DOHH2 (cell line): ENCODE results near the gene HMCN2.

Source experiments
- H3F3A ChIP-seq: fragments of 200-600 bp; sonication (generic), shearing (Covaris generic); 2 replicates; pipeline ENCODE4 v1.6.0; 2016; ENCODE audit warnings: antibody characterized with exemption, mild to moderate bottlenecking; ENCODE audit not compliant: control insufficient read depth, insufficient read depth
- H3K27ac ChIP-seq: fragments of 200-600 bp; sonication (generic); 2 replicates; pipeline ENCODE4 v1.5.1; 2014; ENCODE audit warnings: low read depth, mild to moderate bottlenecking, low read length, moderate library complexity
- H3K27me3 ChIP-seq: fragments of 200-600 bp; sonication (generic); 2 replicates; pipeline ENCODE4 v1.6.1; 2014; ENCODE audit warnings: mild to moderate bottlenecking, low read length, mixed read lengths; ENCODE audit not compliant: control insufficient read depth
- H3K36me3 ChIP-seq: fragments of 200-600 bp; sonication (generic); 2 replicates; pipeline ENCODE4 v1.6.1; 2014; ENCODE audit warnings: mild to moderate bottlenecking, low read length, moderate library complexity, mixed read lengths; ENCODE audit not compliant: control insufficient read depth
- H3K4me1 ChIP-seq: fragments of 200-600 bp; sonication (generic); 2 replicates; pipeline ENCODE4 v1.6.1; 2014; ENCODE audit warnings: mild to moderate bottlenecking, low read length, mixed read lengths; ENCODE audit not compliant: control insufficient read depth
- H3K4me2 ChIP-seq: fragments of 200-600 bp; sonication (generic); 2 replicates; pipeline ENCODE4 v1.6.0; 2014; ENCODE audit warnings: mild to moderate bottlenecking, low read length, moderate library complexity
- H3K4me3 ChIP-seq: fragments of 200-600 bp; sonication (generic); 2 replicates; pipeline ENCODE4 v1.5.1; 2014; ENCODE audit warnings: mild to moderate bottlenecking, low read length, mixed read lengths
- H3K79me2 ChIP-seq: fragments of 200-600 bp; sonication (generic); 2 replicates; pipeline ENCODE4 v1.6.1; 2014; ENCODE audit warnings: mild to moderate bottlenecking, low read length, mixed read lengths; ENCODE audit not compliant: control insufficient read depth
- H3K9me2 ChIP-seq: fragments of 200-600 bp; sonication (generic); replicated peaks from 2 replicates; pipeline ENCODE4 v1.6.1; 2014; ENCODE audit warnings: mild to moderate bottlenecking, low read length, mixed read lengths; ENCODE audit not compliant: control insufficient read depth
- H3K9me3 ChIP-seq: fragments of 200-600 bp; sonication (generic); 2 replicates; pipeline ENCODE4 v1.6.1; 2014; ENCODE audit warnings: antibody characterized with exemption, low read length, mixed read lengths; ENCODE audit not compliant: control insufficient read depth, insufficient read depth
- H4K20me1 ChIP-seq: fragments of 200-600 bp; sonication (generic); 2 replicates; pipeline ENCODE4 v1.6.0; 2014; ENCODE audit warnings: low read depth, mild to moderate bottlenecking, antibody characterized with exemption, low read length, moderate library complexity; ENCODE audit not compliant: control insufficient read depth, insufficient read depth
- CTCF ChIP-seq: fragments of 200-600 bp; sonication (generic); IDR thresholded peaks from one replicate; pipeline ENCODE4 v1.5.1; 2014; ENCODE audit warnings: antibody characterized with exemption, mild to moderate bottlenecking, low read depth, low read length; ENCODE audit not compliant: poor library complexity, severe bottlenecking
- EZH2phosphoT487 ChIP-seq: fragments of 200-600 bp; sonication (generic); IDR thresholded peaks from 2 replicates; pipeline ENCODE4 v1.6.1; 2017; ENCODE audit warnings: borderline replicate concordance, mild to moderate bottlenecking, antibody characterized with exemption, low read length, moderate library complexity, mixed read lengths

Gene HMCN2

GRCh38 chr9:130478152-130478551 is 212.6 kb downstream of the HMCN2 start:
- H4K20me1 ChIP-seq: no peaks in the 10 kb centered on the region
- H3F3A ChIP-seq: no peaks in the 10 kb centered on the region
- TF ChIP-seq EZH2phosphoT487 (no peak), CTCF (no peak)
- no peaks in the 10 kb centered on the region for H3K9me2 ChIP-seq
- no peak overlapping the region for H3K27ac ChIP-seq
- H3K4me3 ChIP-seq: no peak overlapping the region
- H3K36me3 ChIP-seq: no peaks in the 10 kb centered on the region
- H3K27me3 ChIP-seq: peaks cover 7% of the 10 kb centered on the region
- no peaks in the 10 kb centered on the region for H3K9me3 ChIP-seq
- H3K79me2 ChIP-seq: no peaks in the 10 kb centered on the region
- H3K4me2 ChIP-seq: no peak overlapping the region
- H3K4me1 ChIP-seq: no peaks in the 10 kb centered on the region

DNA sequence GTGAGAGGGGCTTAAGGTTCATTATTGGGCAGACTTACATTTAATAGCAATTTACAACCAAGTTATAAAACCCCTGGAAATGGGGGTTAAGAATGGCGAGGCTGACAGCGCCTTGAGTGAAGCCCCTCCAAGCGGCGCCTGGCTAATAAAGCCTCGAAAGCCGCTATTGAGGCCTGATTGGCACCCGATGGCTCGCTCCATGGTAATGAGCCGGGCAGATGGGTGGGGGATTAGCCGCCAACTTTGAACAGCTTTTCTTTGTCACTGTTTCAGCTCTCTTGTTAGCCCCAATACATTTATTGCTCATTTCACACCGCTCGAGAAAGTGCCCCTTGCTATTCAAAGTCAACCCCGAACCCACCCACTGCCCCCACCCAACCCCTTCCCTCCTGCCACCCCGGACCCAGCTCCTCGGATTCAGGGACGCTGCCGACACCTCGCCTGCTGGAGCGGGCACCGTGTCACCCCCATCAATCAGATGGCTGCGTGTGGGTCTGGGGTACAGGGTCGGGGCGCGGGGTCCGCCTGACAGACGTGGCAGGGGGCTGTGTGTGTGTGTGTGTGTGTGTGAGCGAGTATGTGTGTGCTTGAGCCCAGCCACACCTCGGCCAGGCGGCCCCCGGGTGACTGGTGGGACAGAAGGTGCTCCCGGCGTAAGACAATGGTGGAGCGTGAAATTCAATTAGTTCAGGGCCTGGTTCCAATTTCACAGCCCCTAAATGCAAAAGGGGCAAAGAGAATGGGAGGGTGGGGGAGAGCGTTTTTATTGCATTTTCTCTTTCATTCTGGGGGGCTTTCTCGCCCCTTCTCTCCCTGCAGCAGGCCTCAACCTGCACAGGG is 213.4 kb downstream of the HMCN2 start:
- no peaks in the 10 kb centered on the region for H4K20me1 ChIP-seq
- no peaks in the 10 kb centered on the region for H3K9me2 ChIP-seq
- H3K4me3 ChIP-seq: no peak overlapping the region
- TF ChIP-seq EZH2phosphoT487 (no peak), CTCF (no peak)
- H3K36me3 ChIP-seq: no peaks in the 10 kb centered on the region
- no peaks in the 10 kb centered on the region for H3F3A ChIP-seq
- H3K4me2 ChIP-seq: no peak overlapping the region
- no peaks in the 10 kb centered on the region for H3K9me3 ChIP-seq
- no peaks in the 10 kb centered on the region for H3K79me2 ChIP-seq
- H3K27ac ChIP-seq: no peak overlapping the region
- H3K4me1 ChIP-seq: no peaks in the 10 kb centered on the region
- H3K27me3 ChIP-seq: peaks cover 4% of the 10 kb centered on the region; the same call in 1 of the 2 replicates

DNA sequence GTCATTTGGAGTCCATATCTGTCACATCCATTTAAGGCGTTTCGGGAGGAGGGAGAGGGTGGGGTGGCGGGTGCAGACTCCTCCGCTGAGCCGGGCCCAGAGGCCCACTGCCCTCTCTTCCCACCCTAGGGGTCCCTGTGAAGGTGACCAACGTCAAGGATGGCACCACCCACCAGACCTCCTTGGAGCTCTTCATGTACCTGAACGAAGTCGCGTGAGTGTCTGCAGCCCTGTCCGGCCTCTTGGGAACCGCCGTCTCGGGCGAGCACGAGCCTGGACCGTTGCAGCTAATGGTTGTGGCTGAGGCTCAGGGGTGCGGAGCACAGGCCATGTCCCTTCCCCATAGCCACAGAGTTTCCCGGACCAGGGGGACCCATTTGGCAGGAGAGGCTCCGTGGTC is 214.0 kb downstream of the HMCN2 start:
- Histone ChIP-seq H3K9me2 (no peaks in the 10 kb centered on the region), H3K27me3 (no peaks in the 10 kb centered on the region), H3K4me3 (no peak overlapping the region), H3K9me3 (no peaks in the 10 kb centered on the region), H3F3A (no peaks in the 10 kb centered on the region), H3K27ac (no peak overlapping the region), H3K79me2 (no peaks in the 10 kb centered on the region), H3K36me3 (no peaks in the 10 kb centered on the region), H4K20me1 (no peaks in the 10 kb centered on the region), H3K4me1 (no peaks in the 10 kb centered on the region), H3K4me2 (no peak overlapping the region)
- no peak for TF ChIP-seq CTCF
- TF ChIP-seq EZH2phosphoT487: no peak
